Measurements from ENCODE around the gene ST3GAL4.

The ST3GAL4 gene

DNA sequence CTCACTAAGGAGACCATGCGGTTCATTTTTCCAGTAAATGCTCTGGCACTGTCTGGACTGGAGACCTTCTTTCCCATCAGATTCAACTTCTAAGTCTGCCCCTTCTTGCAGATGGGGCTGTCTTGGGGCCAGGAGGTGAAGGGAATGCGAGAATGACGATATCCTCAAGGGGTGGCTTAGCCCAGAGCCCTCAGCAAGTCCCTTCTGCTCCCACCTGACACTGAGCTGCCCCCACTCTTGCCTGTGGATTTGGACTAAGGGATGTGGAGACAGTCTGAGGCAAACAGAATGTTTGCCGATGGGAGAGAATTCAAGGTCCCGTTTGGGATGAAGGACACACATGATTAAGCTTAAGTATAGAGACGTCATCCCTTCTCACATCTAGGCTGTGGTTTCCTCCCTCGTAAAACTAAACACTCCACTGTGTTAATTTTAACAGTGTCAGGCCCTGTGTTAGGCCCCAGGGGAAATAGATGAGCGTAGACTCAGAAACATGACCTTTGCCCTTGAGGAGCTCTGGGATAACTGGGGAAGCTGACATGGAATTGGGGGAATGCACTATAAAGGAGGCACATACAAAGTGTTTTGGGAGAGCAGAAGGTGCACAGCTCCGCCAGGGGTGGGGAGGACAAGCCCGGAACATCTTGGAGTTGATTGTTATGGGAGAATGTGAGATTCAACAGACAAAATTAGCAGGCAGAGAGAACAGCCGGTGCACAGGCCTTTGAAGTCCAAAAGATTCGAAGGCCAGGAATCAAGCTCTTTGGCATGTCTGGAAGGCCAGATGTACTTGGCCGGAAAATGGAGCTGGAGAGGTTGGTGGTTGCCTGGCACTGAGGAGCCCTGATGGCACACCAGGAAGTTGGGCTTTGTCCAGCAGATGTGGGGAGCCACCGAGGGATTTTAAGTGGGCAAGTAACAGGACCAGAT lies 71.6 kb downstream of the ST3GAL4 start:
- DNase-seq (ENCODE audit: low read depth), result no peak

DNA sequence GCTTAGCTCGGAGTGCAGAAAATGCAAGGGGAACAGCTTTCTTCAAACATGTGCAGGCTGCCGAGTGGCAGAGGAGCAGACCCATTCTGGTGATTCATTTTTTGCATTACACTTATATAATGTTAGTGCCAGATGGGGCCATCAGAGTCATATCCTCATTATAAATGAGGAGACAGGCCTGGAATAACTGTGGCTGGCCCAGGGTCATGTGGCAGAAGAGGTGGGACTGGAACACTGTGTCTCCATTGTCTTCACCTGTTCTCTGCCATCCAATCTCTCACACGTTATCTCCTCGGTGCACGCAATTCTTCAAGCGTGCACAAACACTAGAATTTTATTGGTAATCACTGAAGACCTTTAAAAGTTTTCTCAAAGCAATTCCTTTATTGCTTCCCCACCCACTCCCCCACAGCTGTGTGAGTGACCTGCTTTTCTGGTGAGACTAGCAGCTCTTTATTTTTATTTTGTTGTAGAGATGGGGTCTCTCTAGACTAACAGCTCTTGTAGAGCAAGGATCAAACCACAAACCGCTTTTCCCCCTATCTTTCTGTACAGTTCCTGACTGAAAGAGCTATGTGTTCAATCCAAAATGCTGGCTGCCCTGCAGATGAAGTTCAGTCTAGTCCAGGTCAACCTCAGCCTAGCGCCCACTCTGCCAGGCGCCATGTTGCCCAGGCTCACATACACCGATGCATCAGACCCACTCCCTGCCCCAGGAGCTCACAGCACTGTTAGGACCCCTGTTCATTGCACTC lies 75.3 kb downstream of the ST3GAL4 start:
- DNase-seq (ENCODE audit: low read depth), result no peak

DNA sequence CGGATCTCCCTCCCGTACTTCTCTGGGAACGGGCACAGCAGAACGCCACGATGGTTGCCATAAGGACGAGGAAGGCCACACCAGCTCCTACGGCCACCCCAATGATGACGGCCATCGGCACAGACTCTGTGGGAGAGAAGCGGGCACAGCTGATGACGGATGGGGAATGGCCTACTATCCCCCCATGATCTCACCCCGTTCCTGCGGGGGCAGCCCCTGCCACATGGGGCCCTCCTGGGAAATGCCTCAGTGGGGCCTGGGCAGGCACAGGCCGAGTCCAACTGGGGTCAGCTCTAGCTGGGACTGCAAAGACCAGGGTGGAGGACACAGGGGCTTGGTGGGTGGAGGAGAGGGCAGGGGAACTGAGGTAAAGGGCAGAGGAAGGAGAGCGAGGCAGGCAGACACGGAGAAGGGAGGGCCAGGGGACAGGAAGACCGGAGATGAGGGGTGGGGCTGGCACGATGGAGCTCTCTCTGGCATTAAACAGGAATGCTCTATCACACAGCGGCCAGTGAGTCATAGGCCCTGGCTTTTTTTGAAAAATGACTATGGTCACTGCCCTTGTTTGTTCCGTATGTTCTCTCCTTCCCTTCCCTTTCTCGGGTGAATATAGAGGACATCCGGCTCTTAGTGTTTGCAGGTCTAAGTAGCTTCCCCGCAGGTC lies 76.0 kb downstream of the ST3GAL4 start:
- no peak for DNase-seq (ENCODE audit: low read depth)

DNA sequence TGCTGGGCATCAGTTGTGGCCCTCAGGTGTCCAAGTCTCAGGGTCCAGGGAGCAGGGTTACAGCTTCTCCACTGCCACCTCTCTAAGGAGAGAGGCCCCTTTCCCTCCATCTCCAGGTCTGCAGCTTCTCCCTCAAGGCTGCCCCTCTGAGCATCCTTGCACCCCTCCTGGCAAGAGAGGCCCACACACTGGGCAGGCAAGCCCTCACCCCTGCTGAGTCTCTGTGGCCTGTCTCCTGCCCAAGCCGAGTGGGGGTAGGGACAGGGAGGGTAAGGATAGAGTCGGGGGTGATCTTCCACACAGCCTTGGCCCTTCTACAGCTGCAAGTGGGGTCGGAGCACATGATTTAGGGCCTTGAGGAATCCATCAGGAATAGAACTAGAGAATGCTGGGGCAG lies 76.6 kb downstream of the ST3GAL4 start:
- DNase-seq (ENCODE audit: low read depth), result no peak

DNA sequence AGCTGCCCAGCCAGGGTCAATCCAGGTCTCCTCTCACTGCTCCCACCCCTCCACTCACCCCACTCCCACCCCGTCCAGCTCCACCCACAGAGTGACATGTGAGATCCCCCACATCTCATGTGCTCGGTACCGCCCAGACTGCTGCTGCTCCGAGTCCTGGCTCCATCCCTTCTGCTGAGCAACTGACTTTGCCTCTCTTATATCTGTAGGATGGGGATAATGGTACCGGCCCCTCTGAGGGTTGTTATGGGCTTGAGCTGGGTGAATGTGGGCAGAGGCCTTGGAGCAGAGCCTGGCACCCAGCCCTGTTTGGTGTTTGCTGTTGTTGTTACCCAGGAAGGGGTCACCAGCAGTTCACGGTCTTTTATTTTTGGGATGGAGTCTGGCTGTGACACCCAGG lies 77.0 kb downstream of the ST3GAL4 start:
- no peak for DNase-seq (ENCODE audit: low read depth)

DNA sequence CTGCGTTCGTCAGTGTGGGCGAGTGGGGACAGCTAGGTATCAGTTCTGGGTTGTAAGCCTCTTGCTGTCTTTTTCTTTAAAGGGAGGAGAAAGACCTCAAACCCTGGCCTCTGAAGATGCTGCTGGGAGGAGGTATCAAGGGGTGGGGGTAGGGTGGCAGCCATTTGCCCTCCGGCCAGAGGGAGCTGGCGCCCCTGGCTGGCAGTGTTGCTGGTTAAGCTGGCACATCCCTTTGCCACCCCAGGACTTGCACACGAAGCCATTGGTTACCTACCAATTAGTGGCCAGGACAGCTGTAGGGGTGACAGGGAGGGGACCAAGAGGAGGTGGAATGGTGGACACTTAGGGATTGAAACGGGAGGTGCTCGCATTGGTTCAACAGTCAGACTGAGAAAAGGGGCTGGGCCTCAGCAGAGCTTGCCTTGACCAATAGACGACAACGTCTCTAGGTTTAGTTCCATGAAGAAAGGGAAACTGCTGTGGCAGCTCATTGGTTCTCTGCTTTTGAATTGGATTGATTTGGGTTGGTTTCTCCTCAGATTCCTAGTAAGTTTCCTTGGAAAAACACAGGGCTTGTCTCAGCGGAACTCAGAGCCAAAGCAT lies 77.9 kb downstream of the ST3GAL4 start:
- no peak for DNase-seq (ENCODE audit: low read depth)

DNA sequence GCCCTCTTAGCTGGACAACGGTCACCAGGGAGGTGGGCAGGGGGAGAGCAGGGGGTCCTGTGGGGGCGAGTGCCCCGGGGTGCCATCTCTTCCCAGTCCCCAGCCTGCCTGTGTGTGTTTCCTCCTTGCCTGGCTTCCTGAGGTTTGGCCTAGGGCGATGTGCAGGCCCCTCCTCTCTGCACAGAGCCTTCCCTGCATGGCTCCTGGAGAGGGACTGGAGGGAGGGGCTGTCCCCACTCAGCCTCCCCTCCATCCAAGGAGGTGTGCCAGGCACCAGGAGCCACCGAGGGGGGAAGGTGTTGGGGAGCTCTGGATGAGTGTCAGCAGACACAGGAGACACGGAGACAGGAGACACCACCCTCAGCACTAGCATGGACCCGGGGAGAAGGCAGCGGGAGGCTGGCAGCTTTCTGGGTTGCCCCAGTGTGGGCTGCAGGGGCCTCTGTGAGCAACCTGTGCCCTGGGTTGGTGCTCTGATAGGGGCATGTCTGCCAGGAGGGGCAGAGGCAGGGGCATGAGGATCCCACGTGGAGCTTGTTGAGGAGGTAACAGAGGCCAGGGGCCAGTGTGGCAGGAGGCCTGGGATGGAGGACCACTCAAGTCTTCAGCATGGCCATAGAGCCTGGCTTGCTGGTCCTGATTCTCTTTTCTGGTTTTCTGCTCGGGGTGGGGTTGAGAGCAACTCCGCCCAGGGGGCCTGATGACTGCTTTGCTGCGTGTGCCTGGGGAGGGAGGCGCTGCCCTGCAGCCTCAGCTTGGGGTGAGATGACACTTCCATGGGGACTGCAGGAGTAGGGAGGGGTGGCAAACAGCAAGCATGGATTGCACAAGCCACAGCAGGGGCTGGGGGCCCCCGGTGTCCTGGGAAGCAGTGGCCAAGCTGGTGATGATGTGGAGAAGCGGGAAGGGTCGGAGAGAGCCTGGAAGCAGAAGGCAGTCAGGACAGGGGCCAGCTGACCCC lies 78.8 kb downstream of the ST3GAL4 start:
- DNase-seq (ENCODE audit: low read depth), result no peak

DNA sequence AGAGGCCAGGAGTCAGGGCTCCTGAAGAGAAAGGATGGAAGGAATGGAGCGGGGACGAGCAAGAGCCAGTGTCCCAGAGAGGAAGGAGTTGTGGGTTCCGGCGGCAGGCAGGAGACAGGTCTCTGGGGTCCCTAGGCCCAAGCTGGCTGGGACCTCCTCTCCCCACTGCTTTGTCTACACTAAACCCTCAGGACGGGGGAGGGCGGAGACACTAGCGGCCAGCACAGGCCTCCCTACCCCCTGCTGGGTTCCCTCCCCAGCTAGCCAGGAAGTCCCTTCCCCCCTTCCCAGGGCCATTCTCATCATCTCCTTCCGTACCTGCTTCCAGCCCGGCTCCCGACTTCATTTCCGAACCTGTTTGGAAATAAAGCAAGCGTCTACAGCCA lies 79.5 kb downstream of the ST3GAL4 start:
- no peak for DNase-seq (ENCODE audit: low read depth)

DNA sequence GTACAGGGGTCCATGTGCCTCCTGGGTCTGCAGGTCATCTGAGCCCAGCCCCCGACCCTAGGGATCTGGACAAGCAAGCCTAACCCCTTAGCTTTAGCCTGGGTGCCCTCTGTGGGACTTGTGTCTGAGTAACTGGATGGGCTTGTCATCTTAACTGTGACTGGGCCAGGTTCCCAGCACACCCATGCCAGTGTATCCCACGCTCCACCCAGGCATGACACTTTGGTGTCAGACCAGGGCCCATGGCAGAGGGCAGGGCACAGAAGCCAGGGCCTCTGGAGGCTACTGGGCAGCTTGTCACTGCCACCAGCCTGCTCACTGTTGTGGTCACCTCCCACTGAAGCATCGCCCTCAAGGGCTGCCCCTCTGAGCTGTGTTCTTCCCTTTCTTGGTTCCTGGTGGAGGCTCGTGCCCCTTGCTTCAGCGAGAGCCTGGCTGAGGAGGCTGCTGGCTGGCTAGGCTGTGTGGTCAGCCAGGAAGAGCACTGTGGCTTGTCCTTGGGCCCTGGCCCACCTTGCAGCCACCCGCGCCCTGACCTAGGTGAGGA lies 80.8 kb downstream of the ST3GAL4 start:
- DNase-seq (ENCODE audit: low read depth), result no peak

DNA sequence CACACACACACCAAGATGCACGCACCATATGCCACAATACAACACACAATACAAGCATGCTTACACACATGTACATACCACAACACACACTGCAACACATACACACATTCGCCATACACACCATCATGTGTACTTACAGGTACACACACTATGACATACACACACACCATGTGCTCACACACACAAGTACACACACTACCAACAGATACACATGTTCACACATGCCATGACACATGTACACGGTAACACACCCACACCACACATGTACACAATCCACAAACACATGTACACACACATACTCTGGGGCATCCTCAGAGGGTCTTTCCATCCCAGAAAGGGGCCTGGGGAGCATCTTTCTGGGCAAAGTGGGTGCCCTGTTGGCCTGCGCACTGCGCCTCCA lies 82.2 kb downstream of the ST3GAL4 start:
- DNase-seq (ENCODE audit: low read depth), result no peak

DNA sequence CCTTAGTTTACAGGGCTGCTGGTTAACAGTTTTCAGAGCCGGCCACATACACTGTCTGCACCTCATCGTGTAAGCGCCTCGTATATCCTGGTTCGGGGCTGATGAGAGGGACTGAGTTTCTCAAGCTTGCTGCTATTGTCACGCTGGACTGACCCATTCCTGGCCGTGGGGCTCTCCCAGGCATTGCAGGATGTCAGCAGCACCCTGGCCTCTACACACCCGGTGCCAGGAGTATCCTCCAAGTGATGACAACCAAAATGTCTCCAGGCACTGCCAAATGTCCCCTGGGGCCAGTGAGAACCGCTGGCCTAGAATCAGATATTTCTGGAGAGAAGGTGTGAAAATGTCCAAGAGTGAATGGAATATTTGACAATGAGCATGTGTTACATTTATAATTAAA lies 82.8 kb downstream of the ST3GAL4 start:
- DNase-seq (ENCODE audit: low read depth), result no peak

DNA sequence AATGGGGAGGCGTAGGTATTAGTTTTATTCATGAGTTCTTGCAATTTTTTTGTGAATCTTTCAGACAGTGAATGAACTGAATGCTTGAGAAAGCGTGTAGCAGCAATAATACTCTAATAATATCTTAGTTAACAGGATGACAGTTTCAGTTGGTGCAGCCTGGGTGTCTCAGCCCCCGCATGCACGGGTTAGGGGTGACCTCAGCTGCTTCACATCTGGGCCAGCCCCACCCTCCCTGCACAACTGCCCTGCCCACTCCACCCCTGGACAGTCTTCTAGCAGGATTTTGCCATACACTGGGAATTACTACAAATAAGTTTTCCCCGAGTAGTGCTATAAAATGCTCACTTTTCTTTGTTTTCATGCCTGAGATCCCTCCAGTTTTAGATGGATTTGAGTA lies 83.2 kb downstream of the ST3GAL4 start:
- DNase-seq (ENCODE audit: low read depth), result no peak

DNA sequence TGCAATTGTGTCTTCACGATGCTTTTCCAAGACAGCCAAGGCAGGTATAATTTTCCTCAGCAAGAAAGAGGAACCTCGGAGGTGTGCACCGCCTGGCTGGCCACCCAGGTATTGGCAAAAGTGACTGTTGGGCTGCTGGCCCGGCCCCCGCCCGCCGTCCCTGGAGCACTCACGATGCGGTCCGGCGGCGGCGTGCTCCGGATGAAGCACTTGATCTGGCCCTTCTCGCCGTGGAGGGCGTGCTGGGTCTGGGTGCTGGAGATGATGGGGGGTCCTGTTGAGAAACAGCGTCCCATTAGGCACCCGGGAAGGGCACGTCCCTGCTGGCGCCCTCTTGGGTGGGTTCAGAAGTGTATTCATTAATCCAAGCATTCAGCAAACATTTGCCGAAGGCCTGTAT lies 84.8 kb downstream of the ST3GAL4 start:
- no peak for DNase-seq (ENCODE audit: low read depth)

DNA sequence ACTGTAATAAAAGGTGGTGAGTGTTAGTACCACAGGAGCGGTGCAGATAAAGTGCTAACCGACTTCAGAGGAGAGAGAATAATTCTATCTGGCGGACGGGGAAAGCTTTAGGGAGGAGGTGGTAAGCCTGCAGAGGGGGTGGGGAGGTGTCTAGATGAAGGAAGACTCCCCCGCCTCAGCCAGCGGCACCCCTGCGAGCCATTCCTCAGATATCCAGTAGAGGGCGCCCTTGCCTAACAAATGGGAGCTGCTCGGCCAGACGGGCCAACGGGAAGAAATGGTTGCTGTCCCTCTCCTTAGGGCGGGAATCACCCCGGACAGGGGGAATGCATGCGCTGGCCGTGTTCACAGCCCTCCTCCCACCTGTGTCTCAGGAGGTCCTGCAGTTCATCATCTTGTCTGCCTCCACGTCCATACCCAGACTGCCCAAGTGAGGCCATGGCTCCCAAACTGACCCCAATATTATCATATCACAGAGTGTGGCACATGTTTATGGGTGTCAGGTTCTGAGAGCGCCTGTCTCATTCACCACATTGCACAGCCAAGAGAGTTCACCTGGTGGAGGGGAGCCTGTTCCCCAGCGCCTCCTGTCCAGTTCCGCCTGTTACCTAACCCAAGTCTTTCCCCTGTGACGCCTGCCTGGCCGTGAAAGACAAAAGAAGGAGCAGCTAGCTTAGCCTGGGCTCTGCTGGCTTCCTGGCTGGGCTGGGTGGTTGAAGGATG lies 85.5 kb downstream of the ST3GAL4 start:
- peak; percentile 52 for DNase-seq (ENCODE audit: low read depth)

DNA sequence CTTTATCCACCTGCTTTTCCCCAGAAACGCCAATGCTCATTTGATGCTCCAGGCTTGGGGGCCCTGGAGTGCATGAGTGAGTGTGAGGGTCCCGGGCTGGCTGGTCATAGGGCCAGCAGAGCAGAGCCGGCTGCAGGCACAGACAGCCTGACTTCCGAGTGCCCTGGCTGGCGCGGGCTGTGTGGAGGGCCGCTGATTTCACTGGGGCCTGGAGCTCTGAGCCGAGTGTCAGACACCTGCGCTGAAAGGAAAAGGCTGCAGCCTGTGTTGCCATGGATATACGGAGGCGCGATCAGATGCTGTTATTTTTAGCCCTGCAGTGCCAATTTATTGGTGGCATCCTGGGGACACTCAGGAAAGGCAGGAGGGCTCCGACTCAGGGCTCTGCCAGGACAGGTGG lies 87.6 kb downstream of the ST3GAL4 start:
- no peak for DNase-seq (ENCODE audit: low read depth)

DNA sequence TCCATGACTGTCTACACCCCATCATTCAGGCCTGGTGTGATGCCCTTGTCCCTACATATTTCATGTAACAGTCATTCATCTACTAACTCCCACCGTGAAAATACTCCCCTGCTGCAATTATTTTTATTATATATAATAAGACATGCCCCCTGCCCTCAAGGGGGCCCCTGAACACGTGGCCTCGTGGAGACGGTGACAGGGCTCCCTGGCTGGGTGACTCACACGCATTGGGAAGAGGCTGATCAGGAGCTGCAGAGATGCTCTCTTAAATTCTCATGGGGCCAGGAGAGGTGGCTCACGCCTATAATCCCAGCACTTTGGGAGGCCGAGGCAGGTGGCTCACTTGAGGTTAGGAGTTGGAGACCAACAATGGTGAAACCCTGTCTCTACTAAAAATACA lies 88.6 kb downstream of the ST3GAL4 start:
- DNase-seq (ENCODE audit: low read depth), result no peak

DNA sequence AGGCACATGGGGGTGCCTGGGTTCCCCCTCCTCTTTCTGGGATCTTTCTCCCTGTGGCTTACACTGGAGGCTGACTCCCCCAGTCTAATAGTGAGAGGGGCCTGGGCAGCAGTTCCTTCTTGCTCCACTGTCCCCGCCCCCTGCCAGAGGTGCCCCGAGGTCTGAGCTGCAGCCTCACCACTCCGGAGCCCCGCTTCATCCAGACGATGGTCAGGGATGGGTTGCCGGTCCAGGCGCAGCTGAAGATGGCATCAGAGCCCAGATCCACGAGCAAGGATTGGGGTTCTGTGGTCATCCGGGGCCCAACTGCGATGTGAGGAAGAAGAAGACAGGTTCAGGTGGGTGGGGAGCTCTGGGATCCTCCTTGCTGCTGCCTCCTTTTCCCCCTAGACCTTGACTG lies 91.1 kb downstream of the ST3GAL4 start:
- no peak for DNase-seq (ENCODE audit: low read depth)

DNA sequence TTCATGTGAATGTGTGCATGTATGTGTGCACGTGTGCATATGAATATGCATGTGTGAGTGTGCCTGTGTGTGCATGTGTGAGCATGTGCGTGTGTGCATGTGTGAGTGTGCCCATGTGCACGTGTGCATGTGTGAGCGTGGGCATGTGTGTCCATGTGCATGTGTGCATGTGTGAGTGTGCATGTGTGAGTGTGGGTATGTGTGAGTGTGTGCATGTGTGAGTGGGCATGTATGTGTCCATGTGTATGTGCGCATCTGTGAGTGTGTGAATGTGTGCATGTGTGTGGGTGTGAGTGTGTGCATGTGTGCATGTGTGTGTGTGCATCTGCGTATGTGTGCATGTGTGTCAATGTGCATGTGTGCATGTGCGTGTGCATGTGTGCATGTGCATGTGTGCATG lies 94.7 kb downstream of the ST3GAL4 start:
- no peak for DNase-seq (ENCODE audit: low read depth)

DNA sequence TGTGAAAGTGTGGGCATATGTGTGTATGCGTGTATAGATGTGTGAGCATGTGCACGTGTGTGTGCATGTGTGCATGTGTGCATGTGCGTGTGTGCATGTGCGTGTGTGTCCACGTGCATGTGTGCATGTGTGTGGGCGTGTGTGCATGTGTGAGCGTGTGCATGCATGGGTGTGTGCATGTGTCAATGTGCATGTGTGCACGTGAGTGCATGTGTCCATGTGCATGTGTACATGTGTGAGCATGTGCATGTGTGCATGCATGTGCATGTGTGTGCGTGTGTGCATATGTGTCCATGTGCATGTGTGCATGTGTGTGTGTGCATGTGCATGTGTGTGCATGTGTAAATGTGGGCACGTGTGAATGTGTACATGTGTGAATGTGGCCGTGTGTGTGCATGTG lies 95.3 kb downstream of the ST3GAL4 start:
- no peak for DNase-seq (ENCODE audit: low read depth)

DNA sequence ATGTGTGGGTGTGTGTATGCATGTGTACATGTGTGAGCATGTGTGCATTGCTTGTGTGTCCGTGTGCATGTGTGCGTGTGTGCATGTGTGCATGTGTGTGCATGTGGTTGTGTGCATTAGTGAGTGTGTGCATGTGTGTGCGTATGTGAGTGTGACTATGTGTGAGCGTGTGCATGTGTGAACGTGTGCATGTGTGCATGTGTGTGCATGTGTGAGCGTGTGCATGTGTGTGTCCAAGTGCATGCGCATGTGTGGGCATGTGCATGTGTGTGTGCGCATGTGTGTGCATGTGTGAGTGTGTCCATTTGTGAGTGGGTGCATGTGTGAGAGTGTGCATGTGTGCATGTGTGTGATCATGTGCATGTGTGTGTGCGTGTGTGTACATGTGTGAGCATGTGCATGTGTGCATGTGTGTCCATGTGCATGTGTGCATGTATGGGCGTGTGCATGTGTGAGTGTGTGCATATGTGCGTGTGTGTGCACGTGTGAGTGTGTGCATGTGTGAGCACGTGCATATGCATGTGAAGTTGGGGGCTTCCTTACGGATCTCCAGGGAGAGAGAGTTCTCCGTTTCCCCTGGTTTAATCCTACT lies 95.8 kb downstream of the ST3GAL4 start:
- DNase-seq (ENCODE audit: low read depth), result no peak

All from activated T-helper 9 cell treated with anti-CD3 and anti-CD28 coated beads, Interleukin-2, amount 50 U/mL, for 16 hours (primary cell).